DMS114 treated with DMSO at 0.1 percent for 48 hours (cell line): Measurements from ENCODE around the gene HELZ.
"Not testable (repeated sequence)": the region's sequence is repeated elsewhere in the genome, so short reads cannot be mapped to it uniquely, and the experiment has no call there.

Source experiments
- DNase-seq: peaks from one replicate; lab custom pipeline; 2025; ENCODE audit not compliant: unreplicated experiment; lab: John Stamatoyannopoulos, UW

Gene HELZ

DNA sequence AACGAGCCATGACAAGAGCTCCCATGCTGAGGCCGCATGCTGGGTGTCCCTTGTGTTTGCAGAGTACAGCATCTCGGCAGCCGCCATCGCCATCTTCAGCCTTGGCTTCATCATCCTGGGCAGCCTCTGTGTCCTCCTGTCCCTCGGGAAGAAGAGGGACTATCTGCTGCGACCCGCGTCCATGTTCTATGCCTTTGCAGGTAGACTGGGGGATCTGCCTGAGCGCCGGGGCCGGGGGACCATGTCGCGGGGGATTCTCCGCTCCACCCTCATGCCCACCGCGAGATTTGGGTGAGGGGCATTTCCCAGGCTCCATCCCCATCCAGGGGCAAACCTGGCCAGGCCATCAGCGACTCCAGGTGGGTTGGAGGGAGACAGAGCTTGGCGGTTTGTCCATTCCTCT lies 190.0 kb downstream of the HELZ start:
- no peak for DNase-seq

DNA sequence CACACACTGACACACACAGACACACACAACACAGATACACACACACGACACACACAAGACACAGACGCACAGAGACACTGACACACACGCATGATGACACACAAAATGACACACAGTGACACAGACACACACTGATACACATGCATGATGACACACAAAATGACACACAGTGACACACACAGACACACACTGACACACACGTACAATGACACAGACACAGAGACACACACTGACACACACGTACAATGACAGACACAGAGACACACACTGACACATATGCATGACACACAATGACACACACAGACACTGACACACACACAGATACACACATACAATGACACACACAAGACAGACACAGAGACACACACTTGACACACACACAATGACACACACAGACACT lies 190.4 kb downstream of the HELZ start:
- DNase-seq: no peak

DNA sequence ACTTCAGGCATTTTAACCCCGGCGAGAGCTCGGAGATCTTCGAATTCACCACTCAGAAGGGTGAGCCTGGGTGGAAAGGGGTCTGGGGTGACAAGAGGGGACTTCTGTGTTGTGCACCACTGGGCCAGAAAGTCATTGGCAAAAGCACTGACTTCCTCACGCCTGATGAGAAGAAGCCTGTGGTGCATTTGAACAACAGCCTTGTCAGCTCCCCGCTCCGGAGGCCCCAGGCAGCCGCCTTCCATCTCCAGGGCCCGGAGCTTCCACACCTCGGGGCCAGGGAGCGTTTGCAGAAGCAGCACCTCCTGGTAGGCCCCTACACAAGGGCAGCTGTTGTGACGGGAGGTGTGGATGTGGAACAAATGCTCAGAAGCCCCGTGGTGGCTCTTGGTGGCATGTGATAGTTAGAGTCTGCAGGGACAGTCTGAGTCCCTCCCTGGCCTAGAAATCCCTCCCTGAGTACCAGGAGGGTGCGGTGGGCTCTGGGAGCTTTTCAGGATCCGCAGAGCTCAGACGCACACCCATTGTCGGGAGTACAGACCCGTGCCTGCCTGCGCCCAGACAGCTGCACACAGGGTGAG lies 190.9 kb downstream of the HELZ start:
- DNase-seq: no peak

DNA sequence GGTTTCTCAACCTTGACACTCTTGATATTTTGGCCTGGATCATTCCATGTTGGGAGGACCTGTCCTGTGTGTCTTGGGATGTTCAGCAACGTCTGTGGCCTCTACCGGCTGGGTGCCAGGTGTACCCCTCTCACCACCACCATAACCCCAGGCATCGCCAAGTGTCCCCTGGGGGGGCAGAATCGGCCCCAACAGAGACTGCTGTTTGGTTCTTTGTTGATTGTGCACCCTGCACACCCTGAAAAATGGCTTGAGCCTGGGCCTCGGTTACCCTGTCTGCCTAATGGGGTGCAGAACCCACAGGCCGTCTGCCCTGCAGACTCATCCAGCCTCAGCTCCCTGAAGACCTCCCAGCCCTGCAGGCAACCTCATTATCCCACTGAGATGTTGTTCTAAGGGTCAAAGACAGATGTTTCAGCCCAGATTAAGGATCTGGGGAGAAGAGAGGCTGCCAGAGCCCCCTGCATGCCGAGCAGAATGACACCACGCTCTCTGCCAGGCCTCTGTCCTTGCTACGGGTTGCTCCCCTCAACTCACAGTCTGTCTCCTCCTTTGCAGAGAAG lies 191.5 kb downstream of the HELZ start:
- DNase-seq: no peak

DNA sequence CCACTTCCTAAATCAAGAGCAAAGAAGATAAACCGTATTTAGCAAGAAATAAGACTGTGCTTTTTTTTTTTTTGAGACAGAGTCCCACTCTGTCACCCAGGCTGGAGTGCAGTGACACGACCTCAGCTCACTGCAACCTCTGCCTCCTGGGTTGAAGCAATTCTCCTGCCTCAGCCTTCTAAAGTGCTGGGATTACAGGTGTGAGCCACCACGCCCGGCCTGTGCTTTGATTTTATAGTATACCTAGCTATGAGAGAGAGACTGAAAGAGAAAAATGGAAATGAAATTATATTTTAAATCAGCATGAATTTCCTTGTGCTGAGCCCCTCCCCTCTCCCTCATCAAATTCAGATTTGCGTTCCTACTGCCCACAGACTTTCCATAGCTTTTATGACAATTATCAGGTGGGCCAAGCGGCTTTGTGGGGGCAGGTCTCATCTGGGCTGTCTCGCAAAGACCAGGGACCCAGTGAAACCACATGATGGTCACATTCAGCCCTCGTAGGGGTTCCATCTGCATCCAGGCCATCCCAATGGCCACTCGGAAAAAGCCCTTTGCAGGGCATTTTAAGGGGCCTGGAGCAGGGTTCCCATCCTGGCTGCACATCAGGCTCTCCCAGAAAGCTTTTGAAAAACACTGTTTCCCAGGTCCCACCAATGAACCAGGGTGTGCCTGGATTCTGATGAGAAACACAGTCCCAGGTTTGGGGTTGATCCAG lies 192.1 kb downstream of the HELZ start:
- DNase-seq: no peak

DNA sequence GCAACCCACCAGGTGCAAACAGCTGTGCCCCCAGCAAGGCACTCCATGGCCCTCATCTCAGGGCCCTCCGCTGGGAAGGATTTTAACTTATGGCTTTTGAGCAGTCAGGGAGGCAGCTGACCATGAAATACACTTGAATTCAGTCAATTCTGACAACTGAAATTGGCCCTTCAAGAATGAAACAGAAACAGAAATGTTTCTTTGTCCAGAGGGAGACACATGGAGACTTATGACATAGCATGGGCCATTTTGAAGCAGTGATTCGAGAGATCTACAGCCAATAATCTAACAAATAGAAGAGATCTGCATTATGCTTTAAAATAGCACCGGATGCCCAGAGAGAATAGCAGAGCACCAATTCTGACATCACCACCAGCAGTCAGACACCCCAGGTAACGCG lies 193.2 kb downstream of the HELZ start:
- no peak for DNase-seq

DNA sequence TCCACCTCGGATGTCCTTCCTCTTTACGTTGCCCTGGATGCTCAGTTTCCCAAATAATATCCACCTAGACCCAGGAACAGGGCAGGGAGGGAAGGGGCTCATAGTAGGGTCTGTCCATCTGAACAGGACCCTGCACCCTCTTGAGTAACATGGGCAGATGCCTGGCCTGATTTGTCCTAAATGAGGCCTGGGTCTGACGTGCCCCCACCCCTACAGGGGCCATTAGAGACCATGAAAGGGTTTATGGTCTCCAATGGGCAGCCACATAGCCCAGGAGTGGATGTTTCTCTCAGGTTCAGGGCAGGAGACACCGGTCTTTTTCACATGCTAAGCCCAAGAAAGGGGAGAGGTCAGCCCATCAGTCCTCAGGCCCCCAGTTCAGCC lies 193.8 kb downstream of the HELZ start:
- no peak for DNase-seq

DNA sequence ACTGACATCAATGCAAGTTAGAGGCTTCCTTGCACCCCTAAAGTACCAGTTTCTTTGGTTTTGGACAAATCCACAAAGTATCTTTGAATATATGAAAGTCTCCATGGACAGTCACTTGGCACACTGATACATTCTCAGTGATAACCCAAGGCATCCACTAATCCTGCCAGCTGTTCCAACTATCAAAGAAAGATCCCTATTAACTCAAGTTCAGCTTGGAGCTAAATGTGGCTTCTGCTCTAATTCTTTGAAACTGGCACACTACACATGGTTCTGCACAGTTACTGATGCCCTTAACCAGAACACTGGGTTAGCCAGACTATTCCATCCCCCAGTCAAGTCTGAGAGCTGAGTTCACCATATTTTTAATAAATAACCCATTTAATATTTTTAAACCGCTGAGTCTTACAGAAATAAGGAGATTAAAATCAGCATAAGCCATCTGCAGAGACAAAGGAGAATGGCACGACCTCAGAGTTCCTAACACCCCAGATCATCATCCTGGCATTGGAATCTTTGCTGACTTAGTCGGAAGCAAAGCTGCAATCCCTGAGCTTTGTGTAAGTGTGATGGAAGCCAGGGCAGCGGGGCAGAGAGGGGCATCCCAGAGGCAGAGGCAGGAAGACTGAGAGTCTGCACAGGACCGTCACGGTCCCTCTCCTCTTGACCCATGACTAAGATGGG lies 194.4 kb downstream of the HELZ start:
- no peak for DNase-seq

DNA sequence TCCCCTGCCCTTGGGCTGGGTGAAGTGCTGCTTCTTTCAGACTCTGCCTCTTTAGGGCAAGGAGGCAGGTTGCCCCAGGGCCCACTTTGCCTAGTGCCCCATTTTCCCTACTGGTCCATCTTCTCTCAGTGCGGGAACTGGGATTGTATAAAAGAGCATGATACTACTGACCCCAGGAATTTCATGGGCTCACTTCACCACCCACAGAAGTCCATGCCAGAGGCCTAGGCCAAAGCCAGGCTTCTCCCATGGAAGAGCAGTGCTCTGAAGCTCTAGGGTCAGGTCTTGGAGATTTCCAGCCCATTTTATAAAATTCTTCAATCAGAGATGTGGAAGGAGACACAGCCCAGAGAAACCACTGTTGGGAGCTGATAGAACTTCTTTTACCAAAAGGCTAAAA lies 194.9 kb downstream of the HELZ start:
- DNase-seq: no peak

DNA sequence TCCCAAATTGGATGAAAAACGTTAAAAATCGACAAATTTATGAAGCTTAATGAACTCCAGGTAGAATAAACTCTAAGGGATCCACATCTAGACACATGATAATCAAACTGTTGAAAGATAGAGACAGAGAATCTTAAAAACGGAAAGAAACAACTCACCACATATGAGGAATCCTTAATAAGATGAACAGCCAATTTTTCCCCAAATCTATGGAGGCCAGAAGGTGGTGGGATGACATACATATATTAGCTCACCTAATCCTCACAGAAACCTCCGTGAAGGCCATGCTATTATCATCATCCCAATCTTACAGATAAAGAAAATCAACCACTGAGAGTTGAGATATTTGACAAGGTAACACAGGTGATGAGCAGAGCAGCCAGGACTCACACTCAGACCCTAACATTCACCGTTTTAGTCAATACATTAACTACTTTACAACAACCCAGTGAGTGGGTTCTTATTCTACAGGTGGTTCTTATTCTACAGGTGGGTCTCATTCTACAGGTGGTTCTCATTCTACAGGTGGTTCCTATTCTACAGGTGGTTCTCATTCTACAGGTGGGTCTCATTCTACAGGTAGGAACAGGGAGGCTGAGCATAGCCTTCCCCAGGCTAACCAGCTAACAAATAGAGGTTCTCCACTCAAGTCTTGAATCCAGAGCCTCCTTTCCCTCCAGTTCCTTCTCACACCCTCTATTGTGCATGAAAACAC lies 195.8 kb downstream of the HELZ start:
- no peak for DNase-seq

DNA sequence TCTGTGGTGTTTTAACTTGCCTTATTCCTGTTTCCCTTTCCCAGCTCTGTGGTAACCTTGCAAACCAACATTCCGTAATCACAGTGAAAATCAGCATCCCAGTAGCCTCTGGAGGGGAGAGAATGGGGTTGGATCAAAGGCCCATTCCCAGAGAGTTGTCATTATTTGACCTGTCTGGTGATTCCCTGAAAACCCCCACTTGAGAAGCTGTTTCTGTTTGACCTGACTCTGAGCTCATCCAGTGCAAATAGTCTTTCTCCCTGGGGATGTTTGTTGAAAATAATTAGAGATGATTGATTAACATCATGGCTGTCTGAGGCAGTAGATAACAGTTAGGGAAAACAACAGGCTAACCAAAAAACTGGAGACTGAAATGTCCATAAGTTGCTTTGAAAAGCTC lies 197.6 kb downstream of the HELZ start:
- no peak for DNase-seq

DNA sequence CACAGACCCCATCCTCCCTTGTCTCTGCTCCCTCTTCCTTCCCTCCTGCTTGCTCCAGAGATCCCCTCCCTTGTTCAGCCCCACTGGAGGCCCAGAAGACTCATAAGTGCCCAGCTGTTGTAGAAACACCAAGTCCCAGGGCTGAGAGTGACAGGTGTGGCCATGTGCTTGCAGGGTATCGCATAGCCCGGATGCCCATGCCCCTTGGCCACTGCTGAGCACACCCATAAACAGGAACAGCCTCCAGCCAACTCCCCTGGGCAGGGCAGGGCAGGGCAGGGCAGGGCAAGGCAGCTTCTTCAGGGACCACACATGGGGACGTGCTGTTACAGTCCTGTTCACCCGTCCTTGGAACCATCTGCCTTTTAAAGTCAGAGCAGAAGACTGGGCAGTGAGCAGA lies 198.6 kb downstream of the HELZ start:
- no peak for DNase-seq

DNA sequence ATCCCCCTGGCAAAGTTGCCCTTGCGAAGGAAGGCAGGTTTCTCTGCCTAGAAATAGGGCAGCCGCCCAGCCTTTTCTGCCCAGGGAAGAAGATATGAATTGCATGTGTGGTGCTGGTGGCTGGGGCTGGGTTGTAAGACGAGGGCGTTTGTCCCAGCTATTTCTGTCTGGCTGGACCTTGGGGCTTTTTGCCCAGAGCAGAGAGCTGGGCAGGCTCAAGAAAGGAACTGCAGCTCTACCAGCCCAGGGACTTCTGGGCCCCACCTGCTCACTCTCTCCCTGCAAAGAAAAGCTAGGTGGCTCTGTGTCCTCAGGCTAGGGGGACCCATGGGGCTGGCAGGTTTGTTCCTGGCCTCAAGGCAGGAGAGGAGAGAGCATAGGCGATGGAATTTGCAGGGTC lies 200.1 kb downstream of the HELZ start:
- DNase-seq: no peak

DNA sequence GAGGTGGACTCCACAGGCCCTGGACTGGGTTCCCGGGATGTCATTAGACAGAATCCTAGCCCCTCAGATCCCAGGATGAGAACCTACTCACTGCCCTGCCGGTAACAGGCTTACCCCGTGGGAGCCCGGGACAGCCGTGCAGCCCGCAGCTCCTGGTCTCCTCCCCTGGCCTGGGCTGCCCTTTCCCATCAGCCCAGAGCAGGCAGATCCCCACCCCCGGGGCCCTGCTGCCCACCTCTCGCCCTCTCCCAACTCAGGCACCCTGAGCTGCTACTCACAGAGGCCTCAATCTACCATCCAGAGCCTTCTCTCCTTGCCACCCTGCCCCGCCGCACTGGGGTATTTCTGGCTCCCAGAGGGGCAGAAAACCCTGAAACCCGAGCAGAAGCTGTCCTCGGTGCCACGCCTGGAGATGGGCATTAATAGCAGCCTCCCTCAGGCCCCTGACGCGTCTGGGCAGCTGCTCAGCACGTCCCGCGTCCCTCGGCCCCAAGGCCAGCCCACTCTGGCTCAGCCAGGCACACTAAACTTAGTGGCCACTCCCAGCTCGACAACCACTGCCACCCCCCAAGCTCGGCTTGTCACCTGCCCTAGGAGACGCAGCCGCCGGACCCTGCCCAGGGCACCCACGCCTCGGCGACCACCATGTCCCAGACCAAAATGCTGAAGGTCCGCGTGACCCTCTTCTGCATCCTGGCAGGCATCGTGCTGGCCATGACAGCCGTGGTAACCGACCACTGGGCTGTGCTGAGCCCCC lies 200.8 kb downstream of the HELZ start, which contains the start of gene CACNG1:
CACNG1 (plus strand) TSS at position 539 of the 757 bp plus-strand sequence; CDS start at position 646, 107 bp downstream.
- no peak for DNase-seq

DNA sequence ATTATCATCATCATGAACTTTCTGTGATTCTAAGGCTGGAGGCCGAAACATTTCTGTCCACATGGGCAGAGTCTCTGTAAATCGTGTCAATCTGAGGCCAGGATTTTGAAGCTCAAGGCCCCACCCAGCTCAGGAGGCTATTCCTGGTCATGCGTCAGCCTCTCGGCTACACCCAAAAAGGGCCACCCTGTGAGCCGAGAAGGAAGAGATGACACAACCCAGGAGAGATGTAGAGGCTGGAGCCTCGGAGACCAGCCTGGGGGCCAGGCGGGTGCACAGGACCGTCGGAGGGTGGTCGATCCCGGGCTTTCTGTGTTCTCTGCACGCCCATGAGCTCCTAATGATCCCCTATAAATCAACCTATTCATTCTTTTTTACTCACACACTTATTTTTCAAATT lies 201.7 kb downstream of the HELZ start:
- DNase-seq: no peak

DNA sequence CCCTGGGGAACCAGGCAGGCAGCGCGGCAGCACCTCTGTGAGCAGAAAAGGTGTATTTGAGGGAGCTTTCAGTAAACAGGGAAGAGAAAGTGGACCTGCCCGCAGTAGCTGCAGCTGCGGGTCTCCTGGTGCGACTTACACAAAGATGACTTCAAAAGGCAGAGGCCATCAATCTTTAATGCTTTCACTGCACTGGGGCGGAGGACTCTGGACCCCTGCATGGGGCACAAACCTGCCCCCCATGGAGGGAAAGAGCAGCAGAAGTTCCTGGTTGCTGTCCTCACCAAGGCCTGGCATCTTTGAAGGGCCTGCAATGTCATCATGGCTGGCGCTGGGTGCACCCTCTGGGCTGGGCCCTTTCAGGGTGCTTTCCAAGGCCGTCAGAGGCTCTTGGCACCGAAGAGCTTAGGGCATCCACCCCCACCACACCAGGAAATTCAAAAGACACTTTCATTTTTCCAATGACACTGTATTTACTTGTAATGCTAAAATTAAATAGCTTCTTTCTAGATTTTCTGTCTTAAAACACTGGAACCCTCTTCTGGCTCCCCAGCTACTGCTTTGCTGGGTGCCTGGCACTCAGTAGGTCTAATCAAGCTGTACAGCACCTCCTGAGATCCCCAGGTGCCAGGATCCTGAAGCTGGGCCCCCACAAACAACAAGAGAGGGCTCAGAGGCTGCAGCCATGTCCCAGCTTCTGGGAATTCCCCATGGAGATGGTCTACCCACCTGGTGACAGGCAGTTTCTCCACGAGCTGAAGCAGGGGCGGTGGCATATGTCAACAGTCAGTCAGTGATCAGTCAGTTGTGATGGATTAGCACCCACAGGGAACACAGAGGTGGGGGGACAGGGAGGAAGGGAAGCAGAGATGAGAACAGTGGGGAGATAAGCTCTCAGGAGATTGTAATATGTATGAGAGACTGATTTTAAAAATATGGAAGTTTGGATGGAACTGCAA lies 202.8 kb downstream of the HELZ start:
- DNase-seq: no peak

DNA sequence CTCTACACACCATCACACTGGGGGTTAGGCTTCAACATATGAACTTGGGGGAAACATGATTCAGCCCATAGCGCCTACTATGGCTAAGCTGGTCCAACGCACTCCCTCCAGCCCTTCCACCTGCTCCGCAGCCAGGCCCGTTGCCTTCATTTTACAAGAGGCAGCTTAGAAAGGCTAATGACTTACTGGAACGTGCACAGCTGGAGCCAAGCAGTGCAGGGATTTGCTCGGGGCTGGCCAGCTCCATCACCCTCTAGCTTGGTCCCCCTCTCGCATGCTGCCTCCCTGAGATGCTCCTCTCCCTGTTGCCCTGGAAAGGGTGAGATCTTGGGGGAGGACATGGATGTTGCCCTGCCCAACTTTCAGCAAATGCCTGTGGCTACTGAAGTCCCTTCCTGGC lies 203.5 kb downstream of the HELZ start:
- no peak for DNase-seq

DNA sequence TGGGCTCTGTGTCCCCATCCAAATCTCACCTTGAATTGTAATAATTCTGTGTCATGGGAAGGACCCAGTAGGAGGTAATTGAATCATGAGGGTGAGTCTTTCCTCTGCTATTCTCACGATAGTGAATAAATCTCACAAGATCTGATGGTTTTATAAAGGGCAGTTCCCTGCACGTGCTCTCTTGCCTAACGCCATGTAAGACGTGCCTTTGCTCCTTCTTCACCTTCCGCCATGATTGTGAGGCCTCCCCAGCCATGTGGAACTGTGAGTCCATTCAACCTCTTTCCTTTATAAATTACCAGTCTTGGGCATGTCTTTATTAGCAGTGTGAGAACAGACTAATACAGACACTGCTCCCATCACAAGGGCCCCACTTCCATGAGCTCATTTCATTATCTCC lies 203.9 kb downstream of the HELZ start:
- DNase-seq: not testable (repeated sequence)

DNA sequence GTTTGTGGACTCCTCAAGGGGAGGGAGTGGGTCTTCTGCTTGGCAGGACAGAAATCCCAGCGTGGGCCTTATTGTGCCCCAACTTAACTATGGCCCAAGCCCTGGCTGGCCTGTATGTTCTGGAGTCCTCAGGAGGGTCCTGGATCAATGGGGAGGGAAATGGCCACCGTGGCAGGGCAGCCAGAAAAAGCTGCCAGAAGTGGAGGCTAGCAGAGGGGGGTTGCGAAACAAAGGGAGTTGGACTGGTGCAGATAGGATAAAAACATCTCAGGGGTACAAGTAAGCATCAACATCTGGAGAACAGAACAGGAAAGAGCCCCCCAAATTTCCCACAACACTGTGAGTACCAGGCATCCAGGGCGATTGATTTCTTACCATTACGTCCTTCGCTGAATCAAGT lies 204.3 kb downstream of the HELZ start:
- DNase-seq: no peak
